Measurements from ENCODE around the gene DGLUCY. TPM values are rescaled to one million over a fixed set of nuclear protein-coding genes. Genes with fewer than 3 reads are reported as not detected.
"Not testable (repeated sequence)": the region's sequence is repeated elsewhere in the genome, so short reads cannot be mapped to it uniquely, and the experiment has no call there.

Gene DGLUCY
- total RNA-seq, 4 donors from 2014 or later, result 58.0 to 125 (median 103) TPM

GRCh38 chr14:91094772-91095171 lies 19.1 kb upstream of the DGLUCY start:
- Histone ChIP-seq H3K27ac (no peak overlapping the region), H3K4me1 (no peaks in the 10 kb centered on the region), H3K36me3 (no peaks in the 10 kb centered on the region), H3K4me3 (replicated peaks in 1 of 3) (no peak overlapping the region), H3K27me3 (no peaks in the 10 kb centered on the region), H3K9me3 (no peaks in the 10 kb centered on the region)
- intact Hi-C loops (cut with DNase I), result no loop called here
- WGBS, 2 donors, result 98 to 100% methylated on average over 4 of the region's 4 CpGs
- DNase-seq, result no peak
- TF ChIP-seq POLR2A (IDR thresholded peaks at IDR 0.05) (no peak), CTCF (IDR thresholded peaks at IDR 0.05) (no peak)

GRCh38 chr14:91095178-91095577 lies 18.7 kb upstream of the DGLUCY start:
- Histone ChIP-seq H3K4me1 (no peaks in the 10 kb centered on the region), H3K4me3 (replicated peaks in 1 of 3) (no peak overlapping the region), H3K9me3 (no peaks in the 10 kb centered on the region), H3K36me3 (no peaks in the 10 kb centered on the region), H3K27ac (no peak overlapping the region), H3K27me3 (no peaks in the 10 kb centered on the region)
- DNase-seq, result no peak
- intact Hi-C loops (cut with DNase I), result no loop called here
- 83 to 88% methylated on average over 8 of the region's 8 CpGs for WGBS, 2 donors
- no peak for TF ChIP-seq POLR2A (IDR thresholded peaks at IDR 0.05)
- no peak for TF ChIP-seq CTCF (IDR thresholded peaks at IDR 0.05)

GRCh38 chr14:91097657-91098056 lies 16.2 kb upstream of the DGLUCY start:
- 94 to 95% methylated on average over 5 of the region's 5 CpGs for WGBS, 2 donors
- H3K4me3 ChIP-seq (replicated peaks in 1 of 3); DNase-seq; intact Hi-C loops (cut with DNase I); H3K36me3 ChIP-seq; H3K27ac ChIP-seq; H3K4me1 ChIP-seq; H3K9me3 ChIP-seq; H3K27me3 ChIP-seq: not testable (repeated sequence)

GRCh38 chr14:91098591-91098990 lies 15.3 kb upstream of the DGLUCY start:
- DNase-seq, result no peak
- 86 to 87% methylated on average over 3 of the region's 3 CpGs for WGBS, 2 donors
- intact Hi-C loops (cut with DNase I), result no loop called here

GRCh38 chr14:91100102-91100501 lies 13.8 kb upstream of the DGLUCY start:
- H3K27ac ChIP-seq, result no peak overlapping the region
- no peak for TF ChIP-seq CTCF (IDR thresholded peaks at IDR 0.05)
- no peak for TF ChIP-seq POLR2A (IDR thresholded peaks at IDR 0.05)
- H3K36me3 ChIP-seq, result no peaks in the 10 kb centered on the region
- 82 to 84% methylated on average over 5 of the region's 5 CpGs for WGBS, 2 donors
- intact Hi-C loops (cut with DNase I), result no loop called here
- no peak overlapping the region for H3K4me3 ChIP-seq (replicated peaks in 1 of 3)
- H3K27me3 ChIP-seq, result no peaks in the 10 kb centered on the region
- DNase-seq, result no peak
- H3K4me1 ChIP-seq, result no peaks in the 10 kb centered on the region
- no peaks in the 10 kb centered on the region for H3K9me3 ChIP-seq

More at GRCh38 chr14:91098591-91098990, 15.3 kb upstream of the DGLUCY start:
- Histone ChIP-seq H3K4me1 (no peaks in the 10 kb centered on the region), H3K36me3 (no peaks in the 10 kb centered on the region), H3K4me3 (replicated peaks in 1 of 3) (no peak overlapping the region), H3K27me3 (no peaks in the 10 kb centered on the region), H3K27ac (no peak overlapping the region), H3K9me3 (no peaks in the 10 kb centered on the region)
- TF ChIP-seq CTCF (IDR thresholded peaks at IDR 0.05) (no peak), POLR2A (IDR thresholded peaks at IDR 0.05) (no peak)

- Histone ChIP-seq H3K9me3 (no peaks in the 10 kb centered on the region), H3K36me3 (no peaks in the 10 kb centered on the region), H3K4me1 (no peaks in the 10 kb centered on the region), H3K4me3 (replicated peaks in 1 of 3) (no peak overlapping the region), H3K27me3 (no peaks in the 10 kb centered on the region), H3K27ac (no peak overlapping the region)
- no peak for DNase-seq
- WGBS, 2 donors, result 77 to 80% methylated on average over 8 of the region's 8 CpGs
- intact Hi-C loops (cut with DNase I), result no loop called here
- TF ChIP-seq POLR2A (IDR thresholded peaks at IDR 0.05), result no peak
- TF ChIP-seq CTCF (IDR thresholded peaks at IDR 0.05), result no peak
Observed at GRCh38 chr14:91103116-91103515, 10.8 kb upstream of the DGLUCY start.
